GM18873 (cell line): ENCODE results near the gene GPS1.

Experiments used
- ATAC-seq: cut with Tn5 transposase; IDR thresholded peaks from one replicate; pipeline ENCODE4 v1.9.1; 2021; ENCODE audit warnings: mild to moderate bottlenecking, moderate library complexity, moderate number of reproducible peaks; ENCODE audit not compliant: unreplicated experiment, low FRiP score

The GPS1 gene

DNA sequence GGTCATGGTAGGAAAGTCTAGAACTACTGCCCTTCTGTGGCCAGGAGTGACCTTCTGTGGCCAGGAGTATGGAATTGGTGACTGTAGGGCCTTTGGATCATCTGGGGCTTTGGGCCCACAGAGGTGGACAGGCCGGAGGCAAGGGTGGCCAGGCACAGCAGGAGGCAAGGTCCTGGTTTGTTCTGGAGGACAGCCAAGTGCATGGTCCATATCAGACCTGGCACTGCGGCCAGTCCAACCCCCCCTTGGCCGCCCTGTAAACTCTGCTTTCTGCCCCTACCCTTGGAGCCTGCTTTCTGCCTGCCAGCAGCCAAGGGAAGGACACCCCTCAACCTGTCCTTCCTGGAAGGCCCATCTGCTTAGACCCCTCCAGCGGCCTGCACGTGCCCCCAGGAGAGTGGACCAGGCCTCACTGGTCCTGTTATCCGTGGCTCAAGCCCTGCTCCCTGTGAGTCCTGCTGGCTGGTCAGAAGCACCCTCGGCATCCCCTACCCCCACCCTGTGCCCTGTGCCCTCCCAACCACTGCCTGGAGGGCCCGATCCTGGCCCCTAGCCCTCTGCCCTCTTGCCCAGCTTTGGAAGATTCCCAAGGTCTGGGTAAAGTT lies 11.9 kb upstream of the GPS1 start:
- no peak for ATAC-seq

DNA sequence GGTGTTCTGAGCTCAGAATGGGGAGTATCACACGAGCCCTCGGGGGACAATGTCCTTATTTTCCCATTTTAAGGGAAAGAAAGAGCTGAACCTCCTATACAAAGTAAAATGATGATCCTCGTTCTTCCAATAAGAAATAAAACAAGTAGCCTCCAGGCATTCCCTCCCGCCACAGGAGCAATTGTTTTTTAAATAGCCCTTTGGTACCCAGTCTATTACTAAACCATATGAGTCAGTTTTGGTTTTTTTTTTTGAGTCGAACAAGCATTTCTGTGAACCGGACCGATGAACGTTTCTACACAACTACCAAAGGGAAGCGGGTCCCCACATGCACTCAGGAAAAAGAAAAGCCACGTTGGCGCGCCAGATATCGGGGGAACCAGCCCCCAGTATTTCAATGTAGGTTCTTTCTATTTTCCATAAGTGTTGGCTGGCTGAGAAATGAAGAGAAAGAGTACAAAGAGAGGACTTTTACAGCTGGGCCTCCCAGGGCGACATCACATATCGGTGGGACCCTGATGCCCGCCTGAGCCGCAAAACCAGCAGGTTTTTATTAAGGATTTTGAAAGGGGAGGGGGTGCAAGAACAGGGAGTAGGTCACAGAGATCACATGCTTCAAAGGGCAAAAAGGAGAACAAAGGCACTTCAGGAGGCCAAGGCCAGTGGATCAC lies 10.4 kb upstream of the GPS1 start:
- no peak for ATAC-seq

DNA sequence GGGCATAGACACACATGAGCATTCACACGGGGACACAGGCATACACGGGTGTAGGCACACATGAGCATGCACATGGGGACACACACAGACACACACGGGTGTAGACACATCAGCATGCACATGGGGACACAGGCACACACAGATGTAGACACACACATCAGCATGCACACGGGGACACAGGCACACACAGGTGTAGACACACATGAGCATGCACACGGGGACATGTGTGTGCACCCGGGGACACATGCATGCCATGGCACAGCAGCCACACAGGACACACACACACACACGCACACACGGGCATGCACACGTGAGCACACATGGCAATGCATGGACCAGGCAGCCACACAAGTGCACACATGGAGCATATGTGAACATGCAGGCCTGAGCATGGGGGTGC lies 9.0 kb upstream of the GPS1 start:
- no peak for ATAC-seq

DNA sequence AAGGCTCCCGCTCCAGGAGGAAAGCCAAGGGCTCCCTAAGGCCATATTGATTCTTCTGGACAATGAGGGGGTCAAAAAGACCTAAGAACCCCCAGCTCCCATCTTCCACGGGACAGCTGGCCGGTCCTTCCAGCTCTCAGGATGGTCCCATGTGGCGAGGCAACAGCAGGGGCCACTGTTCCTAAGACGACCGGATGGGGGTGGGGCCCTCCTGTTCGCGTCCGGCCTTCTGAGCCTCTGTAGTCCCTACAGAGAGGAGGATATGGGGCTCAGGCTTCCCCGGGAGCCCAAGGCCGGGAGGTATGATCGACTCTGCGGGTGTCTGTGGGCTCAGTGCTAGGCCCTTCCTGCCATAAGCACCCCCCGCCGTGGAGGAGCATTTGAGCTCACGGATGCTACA lies 8.2 kb upstream of the GPS1 start:
- ATAC-seq = no peak

DNA sequence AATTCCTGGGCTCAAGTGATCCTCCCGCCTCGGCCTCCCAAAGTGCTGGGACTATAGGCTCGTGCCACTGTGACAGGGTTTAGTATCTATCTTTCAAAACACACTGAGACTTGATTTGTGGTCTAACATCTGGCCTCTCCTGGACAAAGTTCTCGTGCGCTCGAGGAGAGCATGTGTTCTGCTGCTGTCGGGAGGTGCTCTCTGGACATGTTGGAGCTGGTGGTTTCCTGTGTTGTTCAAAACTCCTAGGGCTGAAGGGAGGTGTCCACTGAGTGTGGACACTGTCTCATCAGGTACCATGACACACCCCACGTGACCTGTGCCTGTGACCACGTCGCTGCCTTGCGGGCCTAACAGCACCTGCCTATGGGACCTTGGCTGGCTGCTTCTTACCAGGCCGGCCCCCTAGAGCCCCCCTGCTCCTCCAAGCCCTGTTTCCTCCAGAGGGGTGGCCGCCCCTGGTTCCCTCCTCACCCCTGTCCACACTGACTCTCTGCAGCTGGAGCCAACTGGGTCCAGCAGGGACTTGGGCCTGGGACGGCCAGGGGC lies 5.7 kb upstream of the GPS1 start:
- no peak for ATAC-seq

DNA sequence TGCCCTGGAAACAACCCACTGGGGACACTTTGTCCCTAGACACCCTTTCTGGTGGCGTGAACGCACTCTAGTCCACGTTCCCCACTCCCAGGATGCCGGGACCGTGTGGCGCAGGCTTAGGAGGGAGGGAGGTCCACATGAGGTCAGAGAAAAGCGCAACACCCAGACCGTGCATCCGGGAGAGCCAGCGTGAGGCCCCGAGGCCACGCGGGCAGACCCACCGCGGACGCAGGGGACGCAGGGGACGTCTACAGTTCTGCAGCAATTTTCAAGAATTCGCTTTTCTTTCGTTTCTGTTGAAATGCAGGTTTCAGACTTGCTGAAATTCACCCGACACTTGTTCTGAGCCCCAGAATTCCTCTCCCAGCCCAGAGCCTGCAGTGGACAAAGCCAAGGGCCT lies 4.8 kb upstream of the GPS1 start:
- ATAC-seq = no peak

DNA sequence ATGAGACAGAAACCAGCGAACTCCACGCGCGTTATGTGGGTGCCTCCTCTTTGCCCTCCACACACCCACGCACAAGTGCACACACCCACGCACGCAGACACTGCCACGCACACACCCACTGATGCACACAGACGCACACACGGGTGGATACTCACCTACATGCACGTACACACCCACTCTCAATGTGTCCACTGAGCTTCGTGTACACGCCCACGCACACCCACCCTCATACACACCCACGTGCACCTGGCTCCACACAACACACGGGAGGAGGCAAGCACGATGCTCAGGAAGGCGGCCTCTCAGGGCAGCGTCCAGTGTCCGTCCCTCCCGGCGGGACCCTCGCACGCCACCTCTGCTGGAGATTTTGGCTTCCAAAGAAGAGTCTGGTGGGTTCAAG lies 4.3 kb upstream of the GPS1 start:
- ATAC-seq = no peak

DNA sequence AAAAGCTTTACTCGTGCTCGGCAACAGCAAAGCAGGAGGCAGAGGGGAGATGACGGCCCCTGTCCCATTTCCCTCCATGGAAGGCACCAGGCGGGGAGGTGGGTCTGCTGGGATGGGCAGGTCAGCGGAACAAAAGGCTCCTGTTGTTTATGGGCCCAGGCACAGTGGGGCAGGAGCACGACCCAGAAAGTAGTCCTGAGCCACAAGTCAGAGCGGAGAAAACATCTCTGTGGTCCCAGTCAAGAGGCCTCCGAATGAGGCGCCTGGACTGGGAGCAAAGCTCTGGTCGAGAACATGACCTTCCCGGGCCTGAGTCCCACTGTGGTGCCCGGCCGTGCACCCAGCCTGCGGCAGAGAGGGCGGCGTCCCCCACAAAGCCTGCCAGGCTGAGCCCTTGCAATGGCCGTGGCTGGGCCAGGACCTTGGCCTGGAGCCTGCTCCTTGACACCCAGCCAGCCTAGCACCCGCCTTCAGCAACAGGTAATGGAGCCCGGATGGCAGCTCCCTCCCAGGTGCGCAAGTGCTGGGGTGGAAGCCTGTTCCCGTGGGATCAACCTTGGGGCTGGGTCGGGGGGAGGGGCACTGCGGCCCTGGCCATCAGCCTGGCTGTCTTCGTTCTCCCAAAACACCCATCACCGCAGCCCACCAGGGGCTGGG lies 3.7 kb upstream of the GPS1 start:
- ATAC-seq = no peak

DNA sequence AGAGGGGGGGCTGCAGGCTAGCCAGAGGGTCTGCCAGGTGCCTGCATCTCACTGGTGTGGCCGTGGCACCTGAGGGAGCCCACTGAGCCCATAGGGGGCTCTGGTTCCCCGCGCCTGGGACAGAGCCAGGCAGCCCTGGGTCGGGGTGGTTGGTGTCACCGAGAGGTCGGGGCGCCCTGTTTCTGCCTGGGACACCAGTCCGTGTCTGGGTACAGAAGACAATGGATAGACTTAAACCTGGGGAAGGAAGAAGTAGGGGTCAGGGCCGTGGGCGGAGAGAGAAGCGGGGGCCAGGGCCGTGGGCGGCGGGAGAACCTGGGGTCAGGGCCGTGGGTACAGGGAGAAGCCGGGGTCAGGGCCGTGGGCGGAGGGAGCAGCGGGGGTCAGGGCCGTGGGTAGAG lies 3.1 kb upstream of the GPS1 start:
- ATAC-seq = no peak

DNA sequence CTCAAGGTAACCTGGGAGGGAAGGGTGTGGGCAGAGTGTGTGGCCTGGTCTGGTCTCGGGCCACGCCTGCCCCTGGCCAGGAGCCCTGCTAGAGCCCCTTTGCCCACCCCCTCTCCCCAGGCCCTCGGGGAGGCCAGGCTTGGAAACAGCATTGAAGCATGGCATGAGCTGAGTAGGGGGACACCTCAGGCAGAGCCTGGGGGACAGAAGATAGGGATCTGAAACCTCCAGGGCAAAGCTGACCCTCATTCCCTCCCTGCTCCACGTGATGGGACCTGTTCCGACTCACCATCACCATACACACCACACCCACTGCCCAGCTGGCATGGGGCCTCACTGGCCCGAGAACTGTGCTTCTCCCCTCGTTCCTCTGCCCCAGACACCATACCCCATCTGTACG lies 2.6 kb upstream of the GPS1 start:
- ATAC-seq = no peak

DNA sequence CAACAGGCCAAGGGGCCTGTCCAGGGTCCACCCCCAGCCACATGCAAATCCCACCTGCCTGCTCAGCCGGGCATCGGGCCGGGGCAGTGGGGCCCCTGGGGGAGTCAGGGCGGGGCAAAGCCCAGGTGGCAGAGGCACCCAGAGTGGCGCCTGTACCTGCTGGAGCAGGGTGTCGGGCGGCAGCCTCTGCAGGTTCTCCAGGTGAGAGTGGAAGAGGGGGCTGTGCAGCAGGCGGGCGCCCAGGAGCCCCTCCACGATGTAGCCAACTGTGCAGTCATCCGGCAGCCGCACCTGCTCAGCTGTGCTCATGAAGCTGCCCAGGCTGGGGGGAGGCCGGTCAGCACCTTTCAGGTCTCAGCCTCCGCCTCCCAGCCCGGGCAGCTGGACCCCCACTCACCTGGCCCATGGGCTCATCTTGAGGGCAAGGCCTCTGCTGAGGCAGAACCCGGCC lies 2.2 kb upstream of the GPS1 start:
- ATAC-seq = no peak

DNA sequence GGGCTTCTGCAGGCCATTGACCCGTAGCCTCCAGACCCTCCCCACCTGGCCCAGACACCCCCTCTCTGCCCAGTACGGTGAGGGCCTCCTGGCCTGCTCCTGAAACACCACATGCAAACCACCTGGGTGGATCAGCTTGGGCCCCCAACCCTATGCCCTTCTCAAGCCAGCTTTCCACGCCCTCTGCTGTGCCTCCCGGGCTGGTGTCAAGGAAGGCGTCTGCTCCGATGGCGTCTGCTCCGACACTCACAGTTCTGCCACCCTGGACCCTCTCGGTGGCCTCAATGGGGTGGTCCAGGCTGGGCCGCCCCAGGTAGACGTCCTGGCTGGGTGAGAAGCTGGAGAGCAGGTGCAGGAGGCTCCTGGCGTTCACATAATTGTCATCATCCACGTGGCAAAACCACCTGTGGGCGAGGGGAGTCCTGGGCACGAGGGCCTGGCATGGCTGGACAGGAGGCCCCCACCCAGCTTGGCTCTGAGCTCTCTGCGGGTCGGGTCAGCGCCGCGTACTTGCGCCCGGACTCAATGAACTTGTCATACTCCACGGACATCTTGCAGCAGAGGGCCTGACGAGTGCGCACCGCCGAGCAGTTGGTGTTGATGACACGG lies 1.4 kb upstream of the GPS1 start:
- no peak for ATAC-seq

DNA sequence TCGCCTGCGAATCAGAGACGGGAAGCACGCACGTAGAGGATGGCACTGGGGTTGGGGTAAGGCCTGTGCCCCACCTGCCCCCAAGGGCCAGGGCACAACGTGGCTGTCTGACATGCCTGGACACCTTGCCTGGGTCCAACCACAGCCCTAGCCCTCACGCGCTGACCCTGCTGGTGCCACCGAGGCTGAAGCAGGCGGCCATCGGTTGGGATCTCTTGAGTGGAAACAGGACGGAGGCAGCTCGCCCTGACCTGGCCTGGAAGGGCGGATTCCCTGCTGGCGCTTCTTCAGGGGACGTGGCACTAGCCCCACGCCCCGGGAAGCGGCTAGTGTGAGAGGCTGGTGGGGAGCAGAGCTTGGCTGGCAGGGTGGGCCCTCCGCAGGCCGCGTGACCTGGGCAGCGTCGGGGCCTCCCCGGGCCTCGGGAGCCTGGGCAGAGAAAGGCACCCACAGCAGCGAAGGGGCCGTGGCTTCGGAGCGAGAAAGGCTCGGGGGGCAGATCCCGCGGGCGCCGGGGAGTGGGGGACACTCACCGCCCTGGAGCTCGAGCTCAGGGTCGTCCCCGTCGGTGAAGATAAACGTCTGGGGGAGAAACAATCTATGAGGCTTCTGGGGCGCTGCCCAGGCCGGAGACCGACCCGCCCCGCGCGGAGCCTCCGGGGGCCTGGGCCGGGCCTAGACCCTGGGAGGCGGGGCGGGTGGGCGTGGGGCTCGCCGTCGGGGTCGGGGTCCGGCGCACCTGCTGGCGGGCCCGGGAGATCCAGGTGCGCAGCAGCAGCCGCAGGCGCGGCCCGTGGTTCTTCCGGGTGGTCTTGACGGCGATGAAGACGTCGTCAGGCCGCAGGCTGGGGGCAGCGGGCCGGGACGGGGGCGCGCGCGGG lies 697 bp upstream of the GPS1 start:
- ATAC-seq = no peak

DNA sequence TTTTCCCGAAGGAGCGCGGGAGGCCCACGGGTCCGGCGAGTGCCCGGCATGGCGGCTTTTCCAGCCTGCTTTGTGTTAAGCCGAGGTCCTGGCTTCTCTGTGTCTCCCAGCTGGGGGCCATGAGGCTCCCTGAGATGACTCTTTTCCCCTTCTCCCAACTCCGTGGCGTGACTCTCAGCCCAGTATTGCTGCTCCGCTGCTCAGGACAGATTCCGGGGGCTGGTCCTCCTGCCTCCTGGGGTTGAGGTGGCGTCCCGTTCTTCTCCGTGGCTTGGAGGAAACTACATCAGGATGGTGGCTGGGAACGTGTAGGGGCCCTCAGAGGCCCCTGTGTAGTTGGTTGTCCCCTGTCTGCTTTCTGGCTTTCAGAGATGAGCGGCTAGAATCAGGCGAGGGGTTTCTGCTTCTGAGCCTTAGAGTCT lies 951 bp downstream of the GPS1 start:
- ATAC-seq = no peak

DNA sequence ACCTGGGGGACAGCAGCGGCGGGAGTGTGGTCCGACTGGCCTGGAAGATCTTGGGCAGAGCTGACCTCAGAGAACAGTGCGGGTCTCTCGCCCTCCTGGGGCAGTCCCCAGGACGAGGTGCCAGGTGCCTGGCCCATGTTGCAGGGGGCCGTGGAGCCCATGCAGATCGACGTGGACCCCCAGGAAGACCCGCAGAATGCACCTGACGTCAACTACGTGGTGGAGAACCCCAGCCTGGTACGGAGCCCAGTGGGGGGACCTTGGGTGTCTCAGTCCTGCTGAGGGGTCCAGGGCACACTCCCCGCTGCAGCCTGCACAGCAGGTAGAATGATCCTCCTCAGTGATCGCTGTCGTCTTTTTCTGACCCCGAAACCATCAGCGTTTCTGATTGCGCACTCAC lies 1.4 kb downstream of the GPS1 start:
- ATAC-seq = no peak

DNA sequence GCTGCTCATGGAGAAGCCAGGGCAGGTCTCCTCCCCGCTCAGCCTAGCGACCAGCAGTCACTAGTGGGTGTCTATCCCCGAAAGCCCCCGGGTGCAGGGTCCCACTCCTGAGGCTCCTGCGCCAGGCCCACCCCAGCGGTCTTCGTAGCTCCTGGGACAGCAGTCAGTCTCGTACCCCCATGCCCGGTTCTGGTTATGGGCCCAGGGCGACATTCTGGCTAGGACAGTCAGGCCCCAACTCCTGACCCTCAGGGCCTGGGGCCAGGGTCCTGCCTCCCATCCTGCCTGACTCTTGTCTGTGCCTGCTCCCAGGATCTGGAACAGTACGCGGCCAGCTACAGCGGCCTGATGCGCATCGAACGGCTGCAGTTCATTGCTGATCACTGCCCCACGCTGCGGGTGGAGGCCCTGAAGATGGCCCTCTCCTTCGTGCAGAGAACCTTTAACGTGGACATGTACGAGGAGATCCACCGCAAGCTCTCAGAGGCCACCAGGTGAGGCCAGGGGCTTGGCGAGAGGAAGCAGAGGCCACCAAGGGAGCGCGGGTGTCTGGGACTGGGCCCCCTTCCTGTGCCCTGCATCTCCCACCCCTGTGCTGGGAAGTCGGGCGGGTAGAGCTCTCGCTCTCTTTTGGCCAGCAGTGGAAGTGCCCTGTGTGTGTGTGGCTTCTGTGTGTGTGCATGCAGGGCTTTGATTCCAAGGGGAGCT lies 2.0 kb downstream of the GPS1 start:
- ATAC-seq = no peak

DNA sequence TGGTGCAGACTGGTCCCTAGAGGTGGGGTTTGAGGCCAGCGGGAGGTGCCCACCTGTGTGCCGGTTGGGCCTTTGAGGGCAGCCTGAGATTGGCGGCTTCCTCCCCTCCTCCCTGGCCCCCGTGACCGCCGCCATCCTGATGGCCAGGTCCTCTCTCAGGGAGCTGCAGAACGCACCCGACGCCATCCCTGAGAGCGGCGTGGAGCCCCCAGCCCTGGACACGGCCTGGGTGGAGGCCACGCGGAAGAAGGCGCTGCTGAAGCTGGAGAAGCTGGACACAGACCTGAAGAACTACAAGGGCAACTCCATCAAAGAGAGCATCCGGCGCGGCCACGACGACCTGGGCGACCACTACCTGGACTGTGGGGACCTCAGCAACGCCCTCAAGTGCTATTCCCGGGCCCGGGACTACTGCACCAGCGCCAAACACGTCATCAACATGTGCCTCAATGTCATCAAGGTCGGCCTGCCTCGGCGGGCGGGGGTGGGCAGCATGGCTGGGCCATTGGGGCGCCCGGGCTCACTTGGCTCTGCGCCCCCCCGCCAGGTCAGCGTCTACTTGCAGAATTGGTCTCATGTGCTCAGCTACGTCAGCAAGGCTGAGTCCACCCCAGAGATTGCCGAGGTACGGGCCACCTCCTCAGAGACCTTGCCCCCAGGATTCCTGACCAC lies 2.8 kb downstream of the GPS1 start:
- ATAC-seq = no peak

DNA sequence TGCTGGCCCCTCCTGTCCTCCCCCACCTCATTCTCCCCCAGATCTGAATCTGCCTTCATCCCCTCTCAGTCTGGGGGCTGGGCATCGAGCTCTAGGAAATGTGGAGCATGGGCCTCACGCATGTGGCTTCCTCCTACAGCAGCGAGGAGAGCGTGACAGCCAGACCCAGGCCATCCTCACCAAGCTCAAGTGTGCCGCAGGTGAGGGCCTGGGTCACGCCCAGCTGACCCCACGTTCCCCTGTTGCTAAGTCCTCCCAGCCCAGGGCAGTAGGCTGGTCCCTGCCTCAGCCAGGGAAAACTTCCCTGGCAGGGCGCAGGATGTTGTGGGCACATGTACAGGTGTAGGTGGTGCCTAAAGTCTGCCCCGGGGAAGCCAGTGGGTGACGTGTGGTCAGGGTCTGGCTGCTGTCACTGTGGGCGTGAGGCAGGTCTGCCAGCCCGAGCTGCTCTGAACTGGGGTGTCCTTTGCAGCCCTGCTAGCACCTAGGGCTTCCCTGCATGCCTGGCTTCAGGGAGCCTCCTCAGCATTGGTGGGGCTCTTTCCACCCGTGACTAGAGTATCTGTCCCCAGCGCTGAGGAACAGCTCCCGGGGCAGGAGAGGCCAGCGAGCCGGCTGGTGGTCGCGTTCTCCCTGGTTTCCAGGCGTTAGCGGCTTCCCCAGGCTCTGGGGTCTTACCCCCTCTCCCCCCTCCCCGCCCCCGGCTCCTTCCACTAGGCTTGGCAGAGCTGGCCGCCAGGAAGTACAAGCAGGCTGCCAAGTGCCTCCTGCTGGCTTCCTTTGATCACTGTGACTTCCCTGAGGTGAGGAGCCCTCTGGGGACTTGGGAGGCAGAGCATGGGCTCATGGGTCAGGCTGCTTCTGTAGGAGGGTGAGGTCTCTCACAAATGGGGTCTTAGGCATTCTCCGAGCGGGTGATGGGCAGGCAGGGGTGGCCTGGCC lies 3.6 kb downstream of the GPS1 start:
- ATAC-seq = no peak
